IMR-90 (cell line): Measurements from ENCODE around the gene ITPR2. TPM values are rescaled to one million over a fixed set of nuclear protein-coding genes. Genes with fewer than 3 reads are reported as not detected.

Source experiments
- ATAC-seq: fragments of 200-7000 bp; cut with Tn5 transposase; 2 replicates; pipeline ENCODE4 v1.9.1; 2020; ENCODE audit warnings: low read depth, mild to moderate bottlenecking, moderate library complexity
- BruUV-seq: library from RNA; stranded (reverse); fragments of 400-500 nt; replicated peaks from 2 replicates; lab custom pipeline; 2021; lab: Mats Ljungman, UMichigan
- CTCF ChIA-PET: fragments of 300-600 bp; formaldehyde crosslinking; extraction: SDS; loops from one replicate; lab custom pipeline; 2021; ENCODE audit warnings: antibody characterized with exemption; lab: Yijun Ruan, JAX
- POLR2A ChIA-PET: fragments of 300-600 bp; sonication (Branson Sonifier 250); formaldehyde crosslinking; loops from one replicate; lab custom pipeline; 2022; ENCODE audit warnings: antibody characterized with exemption; ENCODE audit not compliant: unreplicated experiment; lab: Charles Lee
- DNase-seq: peaks from one replicate; pipeline ENCODE4 v3.0.0; 2013
- H2AFZ ChIP-seq: replicated peaks from 2 replicates; pipeline ENCODE3; 2013; ENCODE audit warnings: low read length, mild to moderate bottlenecking; ENCODE audit not compliant: poor library complexity
- H2AK5ac ChIP-seq: 2 replicates; pipeline ENCODE4 v1.6.1; 2013; ENCODE audit warnings: low read depth, low read length, inconsistent platforms
- H2AK9ac ChIP-seq: replicated peaks from 2 replicates; pipeline ENCODE3; 2013; ENCODE audit warnings: mild to moderate bottlenecking, low read depth, low read length, moderate library complexity; ENCODE audit not compliant: poor library complexity
- H2BK120ac ChIP-seq: 2 replicates; pipeline ENCODE4 v1.6.1; 2013; ENCODE audit warnings: low read depth, low read length, inconsistent platforms
- H2BK15ac ChIP-seq: 3 replicates; pipeline ENCODE4 v1.6.1; 2013; ENCODE audit warnings: low read depth, low read length, inconsistent platforms
- H2BK20ac ChIP-seq: 2 replicates; pipeline ENCODE4 v1.6.1; 2013; ENCODE audit warnings: low read depth, mild to moderate bottlenecking, inconsistent platforms, low read length, moderate library complexity
- H2BK5ac ChIP-seq: 2 replicates; pipeline ENCODE4 v1.6.1; 2013; ENCODE audit warnings: mild to moderate bottlenecking, low read depth, low read length, inconsistent platforms; ENCODE audit not compliant: poor library complexity, severe bottlenecking
- H3K14ac ChIP-seq: replicated peaks from 2 replicates; pipeline ENCODE4 v1.6.1; 2013; ENCODE audit warnings: low read depth, low read length, inconsistent platforms
- H3K18ac ChIP-seq: 2 replicates; pipeline ENCODE4 v1.6.1; 2013; ENCODE audit warnings: low read depth, low read length, control low read depth
- H3K23ac ChIP-seq: 2 replicates; pipeline ENCODE4 v1.6.1; 2013; ENCODE audit warnings: low read depth, low read length, inconsistent platforms
- H3K27ac ChIP-seq: 2 replicates; pipeline ENCODE4 v1.5.1; 2013; ENCODE audit warnings: mild to moderate bottlenecking, control low read depth, low read length; ENCODE audit not compliant: insufficient read depth
- H3K27me3 ChIP-seq: 2 replicates; pipeline ENCODE4 v1.6.1; 2013; ENCODE audit warnings: low read length; ENCODE audit not compliant: control insufficient read depth, insufficient read depth
- H3K36me3 ChIP-seq: 2 replicates; pipeline ENCODE4 v1.6.1; 2013; ENCODE audit warnings: low read length, mixed read lengths; ENCODE audit not compliant: control insufficient read depth, insufficient read depth
- H3K4ac ChIP-seq: 2 replicates; pipeline ENCODE4 v1.6.1; 2013; ENCODE audit warnings: low read depth, low read length, inconsistent platforms
- H3K4me1 ChIP-seq: 2 replicates; pipeline ENCODE4 v1.6.1; 2013; ENCODE audit warnings: low read length, mixed read lengths; ENCODE audit not compliant: control insufficient read depth, insufficient read depth
- H3K4me2 ChIP-seq: 2 replicates; pipeline ENCODE4 v1.6.1; 2013; ENCODE audit warnings: low read depth, mild to moderate bottlenecking, control low read depth, low read length, moderate library complexity
- H3K4me3 ChIP-seq: 2 replicates; pipeline ENCODE4 v1.5.1; 2013; ENCODE audit warnings: low read depth, mild to moderate bottlenecking, control low read depth, low read length, moderate library complexity; ENCODE audit not compliant: insufficient read depth
- H3K56ac ChIP-seq: 2 replicates; pipeline ENCODE4 v1.6.1; 2013; ENCODE audit warnings: low read length, inconsistent platforms; ENCODE audit not compliant: insufficient read depth; ENCODE audit errors: extremely low read depth
- H3K79me1 ChIP-seq, 2 experiments: 2 replicates each; pipeline ENCODE4 v1.6.1; 2013; ENCODE audit warnings: low read length in 2 of 2, inconsistent platforms in 1 of 2, low read depth in 1 of 2
- H3K9ac ChIP-seq: 2 replicates; pipeline ENCODE4 v1.6.1; 2013; ENCODE audit warnings: low read depth, low read length, control low read depth
- H3K9me1 ChIP-seq: 2 replicates; pipeline ENCODE4 v1.6.1; 2013; ENCODE audit warnings: low read length, inconsistent platforms; ENCODE audit not compliant: insufficient read depth
- H3K9me3 ChIP-seq: 2 replicates; pipeline ENCODE4 v1.6.1; 2013; ENCODE audit warnings: low read length; ENCODE audit not compliant: control insufficient read depth, insufficient read depth
- H4K20me1 ChIP-seq: 2 replicates; pipeline ENCODE4 v1.6.1; 2013; ENCODE audit warnings: low read length, inconsistent platforms; ENCODE audit not compliant: insufficient read depth
- H4K5ac ChIP-seq: 2 replicates; pipeline ENCODE4 v1.6.1; 2013; ENCODE audit warnings: mild to moderate bottlenecking, low read depth, low read length, control low read depth
- H4K8ac ChIP-seq, 2 experiments: 2 replicates each; pipeline ENCODE4 v1.6.1; 2013; ENCODE audit warnings: low read depth in 2 of 2, low read length in 2 of 2, control low read depth in 1 of 2, inconsistent platforms in 1 of 2
- H4K91ac ChIP-seq: 2 replicates; pipeline ENCODE4 v1.6.1; 2013; ENCODE audit warnings: low read depth, low read length, inconsistent platforms; ENCODE audit not compliant: insufficient read depth
- BHLHE40 ChIP-seq: fragments of 150-350 bp; IDR thresholded peaks from 2 replicates; pipeline ENCODE4 v1.6.1; 2016; ENCODE audit warnings: mild to moderate bottlenecking, low read depth, low read length
- CHD1 ChIP-seq: IDR thresholded peaks from 2 replicates; pipeline ENCODE4 v1.6.1; 2012; ENCODE audit warnings: low read depth, low read length, improper control_type of control experiment
- FOS ChIP-seq: fragments of 150-350 bp; IDR thresholded peaks from 2 replicates; pipeline ENCODE4 v1.6.1; 2016; ENCODE audit warnings: low read depth, low read length
- MAZ ChIP-seq: IDR thresholded peaks from 2 replicates; pipeline ENCODE4 v1.6.1; 2012; ENCODE audit warnings: low read depth, mild to moderate bottlenecking, low read length, improper control_type of control experiment, moderate library complexity, borderline replicate concordance
- MXI1 ChIP-seq: IDR thresholded peaks from 2 replicates; pipeline ENCODE4 v1.6.1; 2012; ENCODE audit warnings: low read depth, mild to moderate bottlenecking, low read length, moderate library complexity, borderline replicate concordance
- NFE2L2 ChIP-seq: fragments of 150-350 bp; IDR thresholded peaks from 2 replicates; pipeline ENCODE4 v1.6.1; 2016; ENCODE audit warnings: low read depth, mild to moderate bottlenecking, low read length
- POLR2A ChIP-seq: IDR thresholded peaks from 2 replicates; pipeline ENCODE4 v1.6.1; 2012; ENCODE audit warnings: mild to moderate bottlenecking, low read depth, low read length
- RAD21 ChIP-seq: IDR thresholded peaks from 2 replicates; pipeline ENCODE4 v1.6.1; 2012; ENCODE audit warnings: low read length, improper control_type of control experiment
- RCOR1 ChIP-seq: IDR thresholded peaks from 2 replicates; pipeline ENCODE4 v1.6.1; 2012; ENCODE audit warnings: mild to moderate bottlenecking, low read length, improper control_type of control experiment; ENCODE audit not compliant: insufficient replicate concordance
- SMC3 ChIP-seq: fragments of 150-350 bp; IDR thresholded peaks from 2 replicates; pipeline ENCODE4 v1.6.1; 2016; ENCODE audit warnings: low read depth, mild to moderate bottlenecking, antibody characterized with exemption, low read length, moderate library complexity
- WGBS, 2 experiments: methylation state at CpG; one replicate each; pipeline versions ENCODE4 v1.1.5 to v1.1.7; 2013; ENCODE audit warnings: missing lambda C conversion rate in 2 of 2; ENCODE audit not compliant: insufficient read length in 1 of 2; ENCODE audit errors: extremely low coverage in 2 of 2; 5-methylcytosine and 5-hydroxymethylcytosine counted together
- dilution Hi-C: fragments of 300-500 bp; cut with HindIII; formaldehyde crosslinking; loops from one replicate; pipeline ENCODE4 v1.14.3; 2018; ENCODE audit warnings: low sequenced_read_pairs; ENCODE audit not compliant: unreplicated experiment
- in situ Hi-C: fragments of 300-500 bp; cut with MboI; formaldehyde crosslinking; loops from 3 replicates; pipeline ENCODE4 v1.14.3; 2019; ENCODE audit warnings: low sequenced_read_pairs, inconsistent platforms, mixed read lengths
- intact Hi-C: fragments of 100-400 bp; cut with micrococcal nuclease; formaldehyde crosslinking; loops from 2 replicates; pipeline ENCODE4 v1.10.0; 2022
- polyA plus RNA-seq, 3 experiments: library from polyadenylated mRNA; depleted of rRNA; stranded (reverse); fragments of >200 nt; gene quantifications; 2 replicates each; pipeline ENCODE4 v1.2.3, GENCODE V29; 2012; ENCODE audit warnings: low replicate concordance in 1 of 3
- total RNA-seq: library from RNA; depleted of rRNA; stranded (reverse); fragments of >200 nt; gene quantifications from 2 replicates; pipeline ENCODE4 v1.2.3, GENCODE V29; 2012
- TF ChIP-seq, protein P1 (sequence below): fragments of 150-350 bp; IDR thresholded peaks from 2 replicates; pipeline ENCODE4 v1.6.1; 2017; ENCODE audit warnings: mild to moderate bottlenecking, antibody characterized with exemption, low read length, low read depth
- TF ChIP-seq, protein P2 (sequence below): fragments of 150-350 bp; IDR thresholded peaks from 2 replicates; pipeline ENCODE4 v1.6.1; 2016; ENCODE audit warnings: low read depth, mild to moderate bottlenecking, low read length, moderate library complexity, borderline replicate concordance
- TF ChIP-seq, protein P3 (sequence below): conservative IDR thresholded peaks from 2 replicates; pipeline ENCODE4 v1.5.1; 2012; ENCODE audit warnings: mild to moderate bottlenecking, low read depth, low read length, improper control_type of control experiment

Gene ITPR2
- total and polyA plus RNA-seq, 2 of the 4 experiments (the other 2 are of a cell fraction): 1.2 to 9.0 TPM

DNA sequence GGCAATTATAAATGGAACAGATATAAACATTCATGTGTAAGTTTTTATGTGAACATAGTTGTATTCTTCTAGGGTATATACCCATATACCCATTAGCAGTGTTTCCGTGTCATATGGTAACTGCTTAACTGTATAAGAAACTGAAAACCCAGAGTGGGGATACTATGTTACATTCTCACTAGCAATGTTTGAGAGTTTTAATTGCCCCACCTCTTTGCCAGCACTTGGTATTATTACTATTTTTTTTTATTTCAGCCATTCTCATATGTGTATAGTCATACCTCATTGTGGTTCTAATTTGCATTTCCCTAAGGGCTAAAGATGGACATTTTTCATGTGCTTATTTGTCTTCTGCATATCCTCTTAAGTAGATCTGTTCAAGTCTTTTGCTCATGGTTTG is 28.7 kb upstream of the ITPR2 start:
- dilution Hi-C loops: no loop called here
- BruUV-seq: no TSS peak
- CTCF ChIA-PET: no interaction called here

More for the DNA sequence above, 28.7 kb upstream of the ITPR2 start:
- no peak overlapping the region for H2AFZ ChIP-seq
- H3K9ac ChIP-seq: no peak overlapping the region
- in situ Hi-C loops: no loop called here
- no peak overlapping the region for H2BK5ac ChIP-seq
- no peak overlapping the region for H3K56ac ChIP-seq
- H3K4me2 ChIP-seq: no peak overlapping the region
- DNase-seq (no peak), ATAC-seq (no peak)
- no peaks in the 10 kb centered on the region for H3K36me3 ChIP-seq
- no peak overlapping the region for H3K27ac ChIP-seq
- no peak overlapping the region for H3K4me3 ChIP-seq
- H3K27me3 ChIP-seq: peaks cover 7% of the 10 kb centered on the region
- no peak overlapping the region for H2AK5ac ChIP-seq
- POLR2A ChIA-PET: no interaction called here
- no peaks in the 10 kb centered on the region for H3K4me1 ChIP-seq
- H4K8ac ChIP-seq: no peak overlapping the region
- no peak overlapping the region for H2BK15ac ChIP-seq
- no peaks in the 10 kb centered on the region for H3K79me1 ChIP-seq
- no peaks in the 10 kb centered on the region for H4K20me1 ChIP-seq
- H4K91ac ChIP-seq: no peak overlapping the region
- H3K23ac ChIP-seq: no peak overlapping the region
- no peaks in the 10 kb centered on the region for H3K9me3 ChIP-seq
- H3K18ac ChIP-seq: no peak overlapping the region
- H3K14ac ChIP-seq: no peak overlapping the region
- H2BK120ac ChIP-seq: no peak overlapping the region
- TF ChIP-seq RCOR1 (no peak), NFE2L2 (no peak), MXI1 (no peak), RAD21 (no peak), CHD1 (no peak), SMC3 (no peak), FOS (no peak), POLR2A (no peak), BHLHE40 (no peak), MAZ (no peak)
- TF ChIP-seq, protein P1, sequence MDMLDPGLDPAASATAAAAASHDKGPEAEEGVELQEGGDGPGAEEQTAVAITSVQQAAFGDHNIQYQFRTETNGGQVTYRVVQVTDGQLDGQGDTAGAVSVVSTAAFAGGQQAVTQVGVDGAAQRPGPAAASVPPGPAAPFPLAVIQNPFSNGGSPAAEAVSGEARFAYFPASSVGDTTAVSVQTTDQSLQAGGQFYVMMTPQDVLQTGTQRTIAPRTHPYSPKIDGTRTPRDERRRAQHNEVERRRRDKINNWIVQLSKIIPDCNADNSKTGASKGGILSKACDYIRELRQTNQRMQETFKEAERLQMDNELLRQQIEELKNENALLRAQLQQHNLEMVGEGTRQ: no peak
- TF ChIP-seq, protein P2, sequence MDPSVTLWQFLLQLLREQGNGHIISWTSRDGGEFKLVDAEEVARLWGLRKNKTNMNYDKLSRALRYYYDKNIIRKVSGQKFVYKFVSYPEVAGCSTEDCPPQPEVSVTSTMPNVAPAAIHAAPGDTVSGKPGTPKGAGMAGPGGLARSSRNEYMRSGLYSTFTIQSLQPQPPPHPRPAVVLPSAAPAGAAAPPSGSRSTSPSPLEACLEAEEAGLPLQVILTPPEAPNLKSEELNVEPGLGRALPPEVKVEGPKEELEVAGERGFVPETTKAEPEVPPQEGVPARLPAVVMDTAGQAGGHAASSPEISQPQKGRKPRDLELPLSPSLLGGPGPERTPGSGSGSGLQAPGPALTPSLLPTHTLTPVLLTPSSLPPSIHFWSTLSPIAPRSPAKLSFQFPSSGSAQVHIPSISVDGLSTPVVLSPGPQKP: no peak
- TF ChIP-seq, protein P3, sequence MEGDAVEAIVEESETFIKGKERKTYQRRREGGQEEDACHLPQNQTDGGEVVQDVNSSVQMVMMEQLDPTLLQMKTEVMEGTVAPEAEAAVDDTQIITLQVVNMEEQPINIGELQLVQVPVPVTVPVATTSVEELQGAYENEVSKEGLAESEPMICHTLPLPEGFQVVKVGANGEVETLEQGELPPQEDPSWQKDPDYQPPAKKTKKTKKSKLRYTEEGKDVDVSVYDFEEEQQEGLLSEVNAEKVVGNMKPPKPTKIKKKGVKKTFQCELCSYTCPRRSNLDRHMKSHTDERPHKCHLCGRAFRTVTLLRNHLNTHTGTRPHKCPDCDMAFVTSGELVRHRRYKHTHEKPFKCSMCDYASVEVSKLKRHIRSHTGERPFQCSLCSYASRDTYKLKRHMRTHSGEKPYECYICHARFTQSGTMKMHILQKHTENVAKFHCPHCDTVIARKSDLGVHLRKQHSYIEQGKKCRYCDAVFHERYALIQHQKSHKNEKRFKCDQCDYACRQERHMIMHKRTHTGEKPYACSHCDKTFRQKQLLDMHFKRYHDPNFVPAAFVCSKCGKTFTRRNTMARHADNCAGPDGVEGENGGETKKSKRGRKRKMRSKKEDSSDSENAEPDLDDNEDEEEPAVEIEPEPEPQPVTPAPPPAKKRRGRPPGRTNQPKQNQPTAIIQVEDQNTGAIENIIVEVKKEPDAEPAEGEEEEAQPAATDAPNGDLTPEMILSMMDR: no peak
- no peak overlapping the region for H3K4ac ChIP-seq
- intact Hi-C loops: no loop called here
- H2BK20ac ChIP-seq: no peak overlapping the region
- H3K9me1 ChIP-seq: no peaks in the 10 kb centered on the region; the same call in 1 of the 2 replicates
- WGBS, 2 experiments: no CpG with 5 or more reads among the region's 1 CpG
- no peak overlapping the region for H2AK9ac ChIP-seq
- no peak overlapping the region for H4K5ac ChIP-seq
